Upper lobe of left lung (tissue), 4 donors: ENCODE data around the gene C1QTNF12.

Source experiments
- POLR2A ChIP-seq, 4 donors: fragments of 450-650 bp; IDR thresholded peaks; one replicate each; pipeline ENCODE4 v1.5.1; 2016 to 2017; ENCODE audit warnings: antibody characterized with exemption in 4 of 4, mild to moderate bottlenecking in 2 of 4
- POLR2AphosphoS5 ChIP-seq, 2 donors: sonication (generic); formaldehyde crosslinking; IDR thresholded peaks; one replicate each; pipeline ENCODE4 v1.5.1; 2017; ENCODE audit warnings: antibody characterized with exemption in 2 of 2
- TF ChIP-seq, protein P1 (sequence below), 6 experiments: fragments of 450-650 bp in 4 of 6; fragments of 200-600 bp in 2 of 6; sonication (generic) in 2 of 6; IDR thresholded peaks; one replicate each; pipeline ENCODE4 v1.5.1; 2016 to 2019; ENCODE audit warnings: antibody characterized with exemption in 6 of 6

DNA sequence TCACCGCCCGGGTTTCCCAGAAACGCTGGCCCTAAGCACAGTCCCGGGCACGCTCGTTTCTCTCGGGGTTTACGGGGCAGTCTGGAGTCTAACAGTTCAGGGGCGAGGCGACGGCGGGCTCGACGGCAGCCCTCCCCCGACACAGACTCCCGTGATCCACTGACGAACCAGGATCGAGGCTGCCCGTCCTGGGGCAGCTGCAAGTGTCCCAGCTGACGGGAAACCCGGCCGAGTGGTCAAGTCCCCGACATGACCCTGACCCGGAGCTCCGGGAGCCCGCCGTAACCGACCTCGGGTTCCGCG is 26.6 kb upstream of the C1QTNF12 start:
- TF ChIP-seq, protein P1, sequence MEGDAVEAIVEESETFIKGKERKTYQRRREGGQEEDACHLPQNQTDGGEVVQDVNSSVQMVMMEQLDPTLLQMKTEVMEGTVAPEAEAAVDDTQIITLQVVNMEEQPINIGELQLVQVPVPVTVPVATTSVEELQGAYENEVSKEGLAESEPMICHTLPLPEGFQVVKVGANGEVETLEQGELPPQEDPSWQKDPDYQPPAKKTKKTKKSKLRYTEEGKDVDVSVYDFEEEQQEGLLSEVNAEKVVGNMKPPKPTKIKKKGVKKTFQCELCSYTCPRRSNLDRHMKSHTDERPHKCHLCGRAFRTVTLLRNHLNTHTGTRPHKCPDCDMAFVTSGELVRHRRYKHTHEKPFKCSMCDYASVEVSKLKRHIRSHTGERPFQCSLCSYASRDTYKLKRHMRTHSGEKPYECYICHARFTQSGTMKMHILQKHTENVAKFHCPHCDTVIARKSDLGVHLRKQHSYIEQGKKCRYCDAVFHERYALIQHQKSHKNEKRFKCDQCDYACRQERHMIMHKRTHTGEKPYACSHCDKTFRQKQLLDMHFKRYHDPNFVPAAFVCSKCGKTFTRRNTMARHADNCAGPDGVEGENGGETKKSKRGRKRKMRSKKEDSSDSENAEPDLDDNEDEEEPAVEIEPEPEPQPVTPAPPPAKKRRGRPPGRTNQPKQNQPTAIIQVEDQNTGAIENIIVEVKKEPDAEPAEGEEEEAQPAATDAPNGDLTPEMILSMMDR (IDR thresholded peaks at IDR 0.05), result peak in 1 of 6 experiments; percentile 5
- TF ChIP-seq POLR2A (IDR thresholded peaks at IDR 0.05) (no peak), POLR2AphosphoS5 (IDR thresholded peaks at IDR 0.05) (no peak)
